Skeletal muscle satellite cell (primary cell): Measurements from ENCODE around the gene ASTN1.

Experiments used
- H3K27me3 ChIP-seq: 2 replicates; pipeline ENCODE4 v1.7.0; 2013; ENCODE audit warnings: low read length; ENCODE audit not compliant: control insufficient read depth, insufficient read depth
- H3K36me3 ChIP-seq: 2 replicates; pipeline ENCODE4 v1.7.0; 2013; ENCODE audit warnings: mild to moderate bottlenecking, control low read depth, low read length; ENCODE audit not compliant: insufficient read depth
- H3K4me1 ChIP-seq: 2 replicates; pipeline ENCODE4 v1.7.0; 2013; ENCODE audit warnings: low read length; ENCODE audit not compliant: control insufficient read depth, insufficient read depth
- H3K4me2 ChIP-seq: 2 replicates; pipeline ENCODE4 v1.7.0; 2013; ENCODE audit warnings: mild to moderate bottlenecking, low read length
- H3K4me3 ChIP-seq: 2 replicates; pipeline ENCODE4 v1.7.0; 2013; ENCODE audit warnings: low read length
- H3K9ac ChIP-seq: 2 replicates; pipeline ENCODE4 v1.7.0; 2013; ENCODE audit warnings: mild to moderate bottlenecking, low read depth, low read length, moderate library complexity
- H3K9me3 ChIP-seq: replicated peaks from 2 replicates; pipeline ENCODE4 v1.7.0; 2013; ENCODE audit warnings: mild to moderate bottlenecking, control low read depth, low read length

Gene ASTN1

DNA sequence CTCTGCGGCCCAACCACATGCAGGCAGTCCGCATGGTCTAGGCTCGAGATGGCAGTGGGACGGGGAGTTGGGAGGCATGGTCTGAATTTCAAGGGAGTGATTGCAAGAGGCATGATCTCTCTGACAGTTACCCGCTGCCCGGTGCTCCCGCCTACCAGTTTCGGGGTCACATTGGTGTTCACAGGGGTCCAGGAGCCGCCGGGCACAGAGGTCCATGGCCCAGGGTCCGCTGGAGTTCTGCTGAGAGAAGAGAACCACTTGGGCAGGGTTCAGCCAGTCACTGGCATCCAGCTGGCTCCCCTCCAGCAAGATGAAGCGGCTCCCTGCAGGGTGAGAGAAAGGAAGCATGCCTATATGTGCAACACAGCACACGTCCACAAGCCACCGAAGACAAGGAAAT is 141.3 kb downstream of the ASTN1 start:
- no peak overlapping the region for H3K4me2 ChIP-seq
- H3K9me3 ChIP-seq = no peaks in the 10 kb centered on the region
- H3K27me3 ChIP-seq = no peaks in the 10 kb centered on the region
- no peaks in the 10 kb centered on the region for H3K36me3 ChIP-seq
- H3K4me1 ChIP-seq = no peaks in the 10 kb centered on the region
- H3K9ac ChIP-seq = no peak overlapping the region
- H3K4me3 ChIP-seq = no peak overlapping the region

DNA sequence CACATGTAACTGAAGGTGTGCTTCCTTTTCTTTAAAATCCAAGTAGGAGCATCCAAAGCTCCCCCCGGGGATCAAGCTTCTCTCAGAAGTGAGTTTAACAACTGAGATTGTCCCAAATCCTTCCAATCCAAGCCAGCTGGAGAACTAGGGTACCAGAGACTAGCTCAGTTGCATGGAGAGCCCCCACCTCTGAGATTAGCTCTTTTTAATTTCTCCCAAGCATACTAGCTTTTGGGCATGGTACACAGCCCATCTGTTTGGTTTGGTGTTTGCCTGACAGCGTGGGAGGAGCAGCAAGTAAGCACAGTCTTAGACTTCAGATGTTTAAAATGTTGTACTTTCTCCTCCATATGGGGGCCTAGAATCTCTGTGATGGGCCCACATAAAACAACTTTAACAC is 142.8 kb downstream of the ASTN1 start:
- H3K9ac ChIP-seq = no peak overlapping the region
- no peaks in the 10 kb centered on the region for H3K4me1 ChIP-seq
- no peaks in the 10 kb centered on the region for H3K9me3 ChIP-seq
- no peak overlapping the region for H3K4me3 ChIP-seq
- H3K27me3 ChIP-seq = no peaks in the 10 kb centered on the region
- no peaks in the 10 kb centered on the region for H3K36me3 ChIP-seq
- no peak overlapping the region for H3K4me2 ChIP-seq

DNA sequence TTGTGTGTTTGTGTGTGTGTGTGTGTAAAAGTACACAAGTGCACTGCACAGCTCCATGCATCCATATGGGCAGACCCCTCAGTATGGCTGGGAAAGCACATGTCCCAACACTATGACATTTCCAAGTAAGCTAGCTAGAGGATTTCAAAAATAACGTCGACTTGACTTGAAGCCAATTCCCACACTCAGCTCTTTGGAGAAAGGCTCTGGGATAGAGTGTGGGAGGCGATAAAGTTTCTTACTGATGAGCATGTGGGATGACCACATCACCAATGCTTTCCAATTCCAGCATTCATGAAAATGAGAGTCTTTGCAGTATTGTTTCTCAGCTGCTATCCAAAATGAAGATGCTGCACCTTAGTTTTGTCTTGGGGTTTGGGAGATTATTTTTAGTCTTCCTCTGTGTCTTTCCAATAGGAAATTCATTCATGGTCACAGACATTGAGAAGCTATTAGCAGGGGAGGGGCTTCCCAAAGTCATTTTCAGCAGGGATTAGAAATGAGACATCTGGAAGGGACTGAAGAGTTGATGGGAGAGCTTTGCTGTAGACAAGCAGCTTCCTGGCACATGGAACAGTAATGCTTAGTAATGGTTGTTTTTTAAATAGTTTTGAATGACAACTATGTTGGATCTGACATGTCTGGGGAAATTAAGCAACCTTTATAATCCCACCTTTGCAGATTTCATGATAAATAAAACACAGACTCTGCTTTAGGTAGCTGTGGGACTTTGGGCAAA is 143.5 kb downstream of the ASTN1 start:
- Histone ChIP-seq H3K4me1 (no peaks in the 10 kb centered on the region), H3K9ac (no peak overlapping the region), H3K36me3 (no peaks in the 10 kb centered on the region), H3K4me2 (no peak overlapping the region), H3K27me3 (no peaks in the 10 kb centered on the region), H3K4me3 (no peak overlapping the region), H3K9me3 (no peaks in the 10 kb centered on the region)

DNA sequence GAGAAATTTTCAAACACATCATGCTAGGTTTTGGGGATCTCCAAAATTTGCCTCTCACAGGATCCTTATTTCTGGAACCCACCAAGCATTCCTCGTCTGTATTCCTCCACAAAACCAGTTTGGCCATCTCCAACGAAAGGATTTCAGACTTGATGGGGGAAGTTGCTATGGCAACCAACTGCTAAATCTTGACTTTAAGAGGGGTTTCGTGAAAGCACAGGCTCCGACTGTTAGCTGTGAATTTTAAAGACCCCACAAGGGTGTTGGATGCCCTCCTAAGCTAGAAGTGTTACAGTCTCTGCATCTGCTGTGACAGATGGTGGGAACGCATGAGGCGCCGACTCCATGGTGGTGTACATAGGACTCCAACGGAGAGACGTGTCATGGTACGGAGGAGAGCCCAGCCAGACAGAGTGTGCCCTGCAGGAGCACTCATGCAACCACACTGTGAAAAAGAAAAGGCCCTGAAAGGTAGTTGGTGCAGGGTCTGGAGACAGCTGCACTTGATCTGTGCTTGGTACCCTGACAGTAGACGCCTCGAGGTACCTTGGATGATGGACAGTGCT is 147.1 kb downstream of the ASTN1 start:
- Histone ChIP-seq H3K9me3 (no peaks in the 10 kb centered on the region), H3K27me3 (no peaks in the 10 kb centered on the region), H3K4me3 (no peak overlapping the region), H3K4me2 (no peak overlapping the region), H3K9ac (no peak overlapping the region), H3K4me1 (no peaks in the 10 kb centered on the region), H3K36me3 (no peaks in the 10 kb centered on the region)

DNA sequence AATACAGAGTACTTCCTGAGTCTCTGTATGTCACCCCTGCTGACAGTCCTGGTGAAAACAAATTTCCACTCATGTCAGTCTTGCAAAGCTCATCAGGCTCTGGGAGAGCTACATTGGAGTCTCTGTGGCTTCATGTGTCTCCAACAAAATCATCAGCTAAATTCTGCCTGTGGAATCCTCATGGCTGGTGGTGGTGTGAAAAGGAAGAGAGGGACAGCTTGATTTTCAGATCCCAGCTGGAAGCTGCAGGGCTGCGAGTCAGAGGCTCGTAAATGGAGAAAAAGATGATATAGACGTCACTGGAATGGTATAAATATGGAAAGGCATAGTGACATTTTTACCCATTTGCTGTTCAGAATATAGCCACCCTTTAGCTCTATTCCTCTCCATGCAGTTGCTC is 150.2 kb downstream of the ASTN1 start:
- H3K9ac ChIP-seq = no peak overlapping the region
- H3K4me1 ChIP-seq = no peaks in the 10 kb centered on the region
- H3K9me3 ChIP-seq = no peaks in the 10 kb centered on the region
- no peak overlapping the region for H3K4me3 ChIP-seq
- no peaks in the 10 kb centered on the region for H3K27me3 ChIP-seq
- H3K4me2 ChIP-seq = no peak overlapping the region
- H3K36me3 ChIP-seq = no peaks in the 10 kb centered on the region

DNA sequence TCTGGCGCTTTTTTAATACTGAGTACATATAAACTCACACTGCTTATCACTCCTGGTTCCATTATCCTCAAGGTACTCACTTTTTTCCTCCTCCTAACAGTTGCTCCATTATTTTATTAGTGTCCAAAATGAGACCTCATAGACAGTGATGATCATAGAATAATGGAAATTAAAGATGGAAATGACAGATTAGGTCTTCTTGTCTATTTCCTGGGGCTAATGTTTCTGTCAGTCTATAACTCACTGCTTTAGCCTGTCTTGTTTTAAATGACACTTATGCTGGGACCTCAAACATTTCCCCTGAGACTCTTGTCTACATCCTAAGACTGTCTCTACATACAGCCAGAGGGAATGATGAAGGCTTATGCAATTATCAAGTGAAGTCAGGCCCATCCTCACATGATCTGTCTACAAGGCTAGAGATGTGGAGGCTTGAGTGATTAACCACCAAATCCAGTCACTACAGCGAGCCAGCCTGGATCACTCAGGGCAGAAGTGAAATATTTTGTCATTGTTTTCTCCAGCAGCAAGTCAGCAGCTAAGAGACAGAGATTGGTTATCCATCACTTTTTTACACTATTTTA is 152.1 kb downstream of the ASTN1 start:
- no peak overlapping the region for H3K4me3 ChIP-seq
- H3K4me2 ChIP-seq = no peak overlapping the region
- peaks cover 4% of the 10 kb centered on the region for H3K27me3 ChIP-seq
- H3K4me1 ChIP-seq = no peaks in the 10 kb centered on the region
- no peaks in the 10 kb centered on the region for H3K36me3 ChIP-seq
- no peak overlapping the region for H3K9ac ChIP-seq
- no peaks in the 10 kb centered on the region for H3K9me3 ChIP-seq

DNA sequence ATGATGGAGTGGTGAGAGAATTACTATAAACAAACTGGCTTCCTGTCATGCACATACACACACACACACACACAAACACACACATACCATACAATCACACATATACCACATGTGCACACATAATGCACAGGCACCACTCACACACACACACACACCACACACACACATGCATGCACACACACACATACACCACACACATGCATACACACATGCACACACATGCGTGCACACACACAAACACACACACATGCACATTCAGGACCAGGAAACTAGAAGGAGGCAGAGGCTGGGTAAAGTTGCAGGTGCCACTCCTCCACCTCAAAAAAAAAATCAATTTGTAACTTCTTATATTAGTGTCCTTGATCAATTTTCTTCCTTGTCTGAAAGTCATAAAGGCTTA is 153.0 kb downstream of the ASTN1 start:
- no peak overlapping the region for H3K4me2 ChIP-seq
- no peaks in the 10 kb centered on the region for H3K36me3 ChIP-seq
- no peak overlapping the region for H3K9ac ChIP-seq
- H3K4me3 ChIP-seq = no peak overlapping the region
- H3K9me3 ChIP-seq = no peaks in the 10 kb centered on the region
- H3K27me3 ChIP-seq = peaks cover 4% of the 10 kb centered on the region
- no peaks in the 10 kb centered on the region for H3K4me1 ChIP-seq

DNA sequence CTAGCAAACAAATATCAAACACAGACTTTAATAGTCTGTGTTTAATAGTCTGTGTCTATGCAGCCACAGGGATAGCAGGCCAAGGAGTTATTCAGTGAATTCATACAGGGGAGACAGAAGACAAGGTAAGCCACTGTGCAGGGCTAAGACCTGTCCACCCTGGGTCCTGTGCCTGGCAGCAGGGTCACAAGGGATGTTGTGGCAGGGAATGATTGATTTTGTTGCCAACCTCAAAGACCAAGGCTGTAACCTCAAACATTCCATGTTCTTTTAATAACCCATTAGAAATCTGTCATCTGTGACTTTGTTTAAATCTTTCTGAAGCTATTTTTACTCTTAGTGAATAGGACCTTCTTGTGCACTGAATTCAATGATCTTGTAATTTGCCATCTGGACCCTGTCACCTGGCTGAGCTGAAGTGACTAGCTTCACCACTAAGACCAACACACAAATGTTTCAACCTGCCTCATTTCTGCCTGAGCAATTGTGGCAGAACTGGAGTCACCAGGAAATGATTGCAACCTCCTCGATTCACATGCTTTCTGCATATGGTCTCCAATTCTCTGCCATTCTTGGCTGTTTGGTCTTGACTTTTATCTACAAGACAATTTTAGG is 154.2 kb downstream of the ASTN1 start:
- Histone ChIP-seq H3K27me3 (peaks cover 4% of the 10 kb centered on the region), H3K4me3 (no peak overlapping the region)

GRCh38 chr1:177008653-177009052 is 155.9 kb downstream of the ASTN1 start:
- Histone ChIP-seq H3K9me3 (no peaks in the 10 kb centered on the region), H3K27me3 (peaks cover 4% of the 10 kb centered on the region), H3K4me2 (no peak overlapping the region), H3K4me1 (no peaks in the 10 kb centered on the region), H3K36me3 (no peaks in the 10 kb centered on the region), H3K4me3 (no peak overlapping the region), H3K9ac (no peak overlapping the region)

More for the DNA sequence above, 154.2 kb downstream of the ASTN1 start:
- Histone ChIP-seq H3K4me2 (no peak overlapping the region), H3K9ac (no peak overlapping the region), H3K4me1 (no peaks in the 10 kb centered on the region), H3K36me3 (no peaks in the 10 kb centered on the region), H3K9me3 (no peaks in the 10 kb centered on the region)

- Histone ChIP-seq H3K27me3 (peaks cover 4% of the 10 kb centered on the region), H3K4me3 (no peak overlapping the region), H3K4me2 (no peak overlapping the region), H3K9me3 (no peaks in the 10 kb centered on the region), H3K36me3 (no peaks in the 10 kb centered on the region), H3K9ac (no peak overlapping the region), H3K4me1 (no peaks in the 10 kb centered on the region)
These were observed 156.9 kb downstream of the ASTN1 start for GRCh38 chr1:177007437-177008161.

- no peak overlapping the region for H3K4me2 ChIP-seq
- H3K9ac ChIP-seq = no peak overlapping the region
- no peaks in the 10 kb centered on the region for H3K27me3 ChIP-seq
- H3K4me1 ChIP-seq = no peaks in the 10 kb centered on the region
- no peak overlapping the region for H3K4me3 ChIP-seq
- no peaks in the 10 kb centered on the region for H3K36me3 ChIP-seq
- no peaks in the 10 kb centered on the region for H3K9me3 ChIP-seq
These were observed 161.6 kb downstream of the ASTN1 start for GRCh38 chr1:177002891-177003290.
